ENCODE data around the gene TGFBR3. TPM values are rescaled to one million over a fixed set of nuclear protein-coding genes. Genes with fewer than 3 reads are reported as not detected.

The TGFBR3 gene
- total and polyA plus RNA-seq, 9 of the 15 experiments (the other 6 are each of a cell fraction or from before 2014, with no cell fraction given) = 3.6 to 32.4 (median 15.6) TPM

- no peaks in the 10 kb centered on the region; a peak in 1 of 5 replicates for H3K4me1 ChIP-seq (replicated peaks in 1 of 2; ENCODE audit: control insufficient read depth in 2 of 2, insufficient read depth in 2 of 2, low read length in 2 of 2)
- no peak overlapping the region for H3K4me3 ChIP-seq
These were observed 54.6 kb downstream of the TGFBR3 start for GRCh38 chr1:91831132-91831930.

More at GRCh38 chr1:91831132-91831930, 54.6 kb downstream of the TGFBR3 start:
- ChIA-PET POLR2A (interaction anchor here (0.6 to 1.2 kb wide), 3 partner anchors 9 to 13 kb away, joined by 3 to 5 read pairs (median 3); no protein-coding TSS in a partner anchor), CTCF (ENCODE audit: low intra/inter-chr PET ratio) (no interaction called here)
- Histone ChIP-seq H3K36me3 (ENCODE audit: control insufficient read depth, insufficient read depth, low read length) (no peaks in the 10 kb centered on the region), H3K4me2 (ENCODE audit: insufficient read depth, low read length) (no peak overlapping the region), H3K9ac (ENCODE audit: insufficient read depth in 1 of 2, low read depth in 2 of 2, low read length in 2 of 2) (no peak overlapping the region), H3K27me3 (ENCODE audit: control insufficient read depth in 2 of 2, insufficient read depth in 2 of 2, low read length in 2 of 2) (no peaks in the 10 kb centered on the region), H2AFZ (ENCODE audit: low read depth, low read length) (no peak overlapping the region), H3K9me1 (ENCODE audit: control insufficient read depth, insufficient read depth, low read length) (peaks cover 4% of the 10 kb centered on the region), H3K79me2 (ENCODE audit: control insufficient read depth, insufficient read depth, low read length) (0 out of 3 replicates have a peak, but pooled peaks cover 4% of the 10 kb centered on the region), H4K20me1 (replicated peaks; ENCODE audit: control insufficient read depth, insufficient read depth, low read length) (peaks cover 5% of the 10 kb centered on the region), H3K9me3 (replicated peaks; ENCODE audit: control insufficient read depth, insufficient read depth, low read depth, low read length) (no peaks in the 10 kb centered on the region), H3K27ac (ENCODE audit: extremely low read depth, low read depth, low read length) (no peak overlapping the region)
- TF ChIP-seq NEUROD1 (IDR thresholded peaks at IDR 0.05; ENCODE audit: borderline replicate concordance, low read depth, low read length, partially characterized antibody) = no peak
- TF ChIP-seq TCF7 (IDR thresholded peaks at IDR 0.05; ENCODE audit: borderline replicate concordance) = no peak
- no peak for TF ChIP-seq AFF4 (CRISPR knock-in tag; IDR thresholded peaks at IDR 0.05)
- TF ChIP-seq CEBPG (CRISPR knock-in tag; IDR thresholded peaks at IDR 0.05) = no peak
- no peak for TF ChIP-seq CEBPG (tag; conservative IDR thresholded peaks at IDR 0.05 in 1 of 2, IDR thresholded peaks at IDR 0.05 in 1 of 2)
- TF ChIP-seq DACH1 (IDR thresholded peaks at IDR 0.05; ENCODE audit: partially characterized antibody) = no peak
- no peak for TF ChIP-seq ILK (tag; IDR thresholded peaks at IDR 0.05; ENCODE audit: borderline replicate concordance, low read depth)
- intact Hi-C loops (cut with micrococcal nuclease) = no loop called here
- no TSS peak for BruUV-seq (replicated peaks)
- FAIRE-seq (no peak), ATAC-seq (no peak), DNase-seq (ENCODE audit: extremely low read depth in 1 of 4, low spot score in 3 of 4) (no peak)
- WGBS (ENCODE audit: insufficient coverage, low coverage, missing lambda C conversion rate) = 75% methylated on average over 8 of the region's 8 CpGs
- in situ Hi-C loops (cut with MboI) = no loop called here
